HK-2 (cell line): ENCODE data around the gene HMCN1.
A peak's percentile ranks its signal among the peaks of the same experiment; 100 is the strongest.

Experiments
- DNase-seq: peaks from one replicate; pipeline ENCODE4 v3.0.0-alpha.2; 2018; ENCODE audit not compliant: unreplicated experiment

The HMCN1 gene

GRCh38 chr1:185912504-185912903 lies 178.3 kb downstream of the HMCN1 start:
- no peak for DNase-seq

DNA sequence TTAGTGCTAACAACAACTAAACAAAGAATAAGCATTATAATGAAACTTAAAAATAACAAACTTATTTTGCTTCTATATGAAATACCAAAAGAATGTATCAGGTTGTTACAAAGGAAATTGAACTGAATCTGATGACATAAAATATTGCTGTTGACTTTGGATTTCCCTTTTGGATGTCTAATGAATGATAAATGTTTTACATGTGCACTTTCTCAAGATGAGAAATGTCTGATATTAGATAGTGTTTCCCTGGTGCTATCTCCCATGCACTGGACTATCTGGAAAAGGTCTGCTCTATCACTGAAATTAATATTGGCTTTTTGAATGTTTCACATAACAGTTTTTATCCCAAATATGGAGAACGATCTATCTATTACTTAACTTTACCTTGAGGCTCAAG lies 179.9 kb downstream of the HMCN1 start:
- DNase-seq = no peak

- no peak for DNase-seq
Observed at GRCh38 chr1:185916861-185917260, 182.7 kb downstream of the HMCN1 start.

DNA sequence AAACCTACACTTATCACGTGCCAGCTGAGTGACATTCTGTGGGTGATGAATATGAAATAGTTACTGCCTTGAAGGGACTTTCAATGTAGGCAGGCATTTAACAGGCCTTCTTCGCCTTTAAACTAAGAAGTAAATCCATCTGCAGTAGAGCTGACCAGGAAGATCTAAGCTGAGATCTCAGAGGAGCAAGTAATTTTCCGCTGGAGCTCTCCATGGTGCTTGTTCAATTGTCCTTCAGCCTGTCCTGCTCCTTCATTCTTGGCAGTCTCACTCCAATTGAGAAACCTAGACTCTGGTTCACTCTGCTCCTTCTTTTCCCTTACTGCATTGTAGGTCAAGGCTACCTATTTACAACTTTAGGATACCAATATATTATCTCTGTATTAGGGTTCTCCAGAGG lies 183.5 kb downstream of the HMCN1 start:
- DNase-seq = peak; percentile 20

GRCh38 chr1:185920602-185921001 lies 186.4 kb downstream of the HMCN1 start:
- DNase-seq = no peak

GRCh38 chr1:185921636-185922035 lies 187.4 kb downstream of the HMCN1 start:
- DNase-seq = no peak

GRCh38 chr1:185926588-185926987 lies 192.4 kb downstream of the HMCN1 start:
- DNase-seq = no peak

GRCh38 chr1:185929776-185930175 lies 195.6 kb downstream of the HMCN1 start:
- no peak for DNase-seq

GRCh38 chr1:185931438-185931837 lies 197.2 kb downstream of the HMCN1 start:
- no peak for DNase-seq

DNA sequence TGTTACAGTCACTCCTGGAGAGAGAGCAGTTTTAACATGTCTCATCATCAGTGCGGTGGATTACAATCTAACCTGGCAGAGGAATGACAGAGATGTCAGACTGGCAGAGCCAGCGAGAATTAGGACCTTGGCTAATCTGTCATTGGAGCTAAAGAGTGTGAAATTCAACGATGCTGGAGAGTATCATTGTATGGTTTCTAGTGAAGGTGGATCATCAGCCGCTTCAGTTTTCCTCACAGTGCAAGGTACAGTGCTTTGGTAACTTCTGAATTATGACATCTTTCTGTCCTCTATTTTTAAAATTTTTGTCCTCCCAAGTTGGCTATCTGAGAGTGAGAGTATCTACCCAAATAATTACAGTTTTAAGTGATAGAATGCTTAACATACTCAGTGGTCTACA lies 199.4 kb downstream of the HMCN1 start:
- DNase-seq = no peak

DNA sequence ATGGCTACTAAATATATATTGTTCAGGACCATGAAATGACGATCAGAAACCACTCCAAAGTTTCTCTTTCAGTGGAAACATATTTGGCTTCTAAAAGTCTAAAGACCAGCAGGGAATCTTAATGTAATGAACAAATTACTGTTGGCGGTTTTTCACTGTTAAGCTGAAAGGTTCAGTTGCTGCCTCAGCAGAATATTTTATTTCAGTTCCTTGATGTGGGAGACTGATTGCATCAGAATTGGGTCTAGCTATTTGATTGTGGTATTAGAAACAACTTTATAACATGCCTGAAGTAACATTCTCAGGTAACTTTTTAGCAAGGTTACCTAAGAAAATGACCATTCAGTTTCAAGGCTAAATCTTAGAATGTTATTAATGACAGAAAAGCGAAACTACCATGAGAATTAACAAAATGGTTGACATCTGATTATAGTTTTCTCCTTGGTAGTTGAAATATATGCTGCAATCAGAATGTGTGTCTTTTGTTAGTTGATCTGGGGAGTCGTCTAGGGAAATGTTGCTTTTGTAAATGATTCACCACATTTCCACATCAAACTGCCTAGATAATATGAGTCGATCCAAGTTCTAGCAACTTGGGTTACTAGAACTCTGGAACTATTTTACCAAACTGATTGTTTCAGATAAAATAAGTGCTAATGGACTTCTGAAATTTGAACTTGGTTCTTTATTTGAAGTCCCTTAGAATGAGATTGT lies 200.4 kb downstream of the HMCN1 start:
- DNase-seq = no peak

- DNase-seq = no peak
Observed at GRCh38 chr1:185935360-185935759, 201.2 kb downstream of the HMCN1 start.

GRCh38 chr1:185936641-185937040 lies 202.4 kb downstream of the HMCN1 start:
- no peak for DNase-seq

GRCh38 chr1:185938396-185938795 lies 204.2 kb downstream of the HMCN1 start:
- DNase-seq = no peak

DNA sequence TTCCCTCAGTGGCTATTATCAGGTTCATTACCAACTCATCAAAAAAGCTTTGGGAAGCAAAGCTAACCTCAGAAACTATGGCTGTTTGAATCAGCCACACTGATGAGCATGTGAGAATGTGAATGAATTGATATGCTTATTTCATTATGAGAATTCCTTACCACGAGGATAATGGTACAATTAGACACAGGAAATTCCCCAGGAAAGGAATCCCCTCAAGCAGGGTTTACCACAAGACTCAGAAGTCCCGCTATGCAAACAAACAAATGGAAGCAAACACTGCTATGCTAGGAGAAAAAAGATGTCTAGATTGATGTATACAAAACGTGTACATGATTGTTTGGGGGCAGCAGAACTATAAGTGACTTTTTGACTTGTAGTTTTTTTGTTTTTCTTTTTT lies 205.0 kb downstream of the HMCN1 start:
- no peak for DNase-seq

DNA sequence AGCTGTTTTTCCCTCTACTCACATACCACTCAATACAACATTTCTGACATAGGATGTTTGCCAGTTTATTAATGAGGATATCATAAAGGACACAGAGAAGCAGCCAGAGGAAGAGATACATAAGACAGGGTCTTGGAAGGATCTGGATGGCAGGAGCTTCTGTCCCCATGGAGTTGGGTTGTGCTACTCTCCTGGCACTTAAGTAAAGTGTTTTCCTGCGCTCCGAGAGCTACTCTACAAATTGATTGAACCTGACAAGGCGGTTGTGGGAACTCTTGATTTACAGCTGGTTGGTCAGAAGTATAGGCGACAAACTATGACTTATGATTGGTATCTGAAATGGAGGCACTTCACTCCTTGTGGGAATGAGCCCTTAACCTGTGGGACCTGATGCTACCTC lies 208.8 kb downstream of the HMCN1 start:
- no peak for DNase-seq

GRCh38 chr1:185956881-185957280 lies 222.7 kb downstream of the HMCN1 start:
- no peak for DNase-seq

DNA sequence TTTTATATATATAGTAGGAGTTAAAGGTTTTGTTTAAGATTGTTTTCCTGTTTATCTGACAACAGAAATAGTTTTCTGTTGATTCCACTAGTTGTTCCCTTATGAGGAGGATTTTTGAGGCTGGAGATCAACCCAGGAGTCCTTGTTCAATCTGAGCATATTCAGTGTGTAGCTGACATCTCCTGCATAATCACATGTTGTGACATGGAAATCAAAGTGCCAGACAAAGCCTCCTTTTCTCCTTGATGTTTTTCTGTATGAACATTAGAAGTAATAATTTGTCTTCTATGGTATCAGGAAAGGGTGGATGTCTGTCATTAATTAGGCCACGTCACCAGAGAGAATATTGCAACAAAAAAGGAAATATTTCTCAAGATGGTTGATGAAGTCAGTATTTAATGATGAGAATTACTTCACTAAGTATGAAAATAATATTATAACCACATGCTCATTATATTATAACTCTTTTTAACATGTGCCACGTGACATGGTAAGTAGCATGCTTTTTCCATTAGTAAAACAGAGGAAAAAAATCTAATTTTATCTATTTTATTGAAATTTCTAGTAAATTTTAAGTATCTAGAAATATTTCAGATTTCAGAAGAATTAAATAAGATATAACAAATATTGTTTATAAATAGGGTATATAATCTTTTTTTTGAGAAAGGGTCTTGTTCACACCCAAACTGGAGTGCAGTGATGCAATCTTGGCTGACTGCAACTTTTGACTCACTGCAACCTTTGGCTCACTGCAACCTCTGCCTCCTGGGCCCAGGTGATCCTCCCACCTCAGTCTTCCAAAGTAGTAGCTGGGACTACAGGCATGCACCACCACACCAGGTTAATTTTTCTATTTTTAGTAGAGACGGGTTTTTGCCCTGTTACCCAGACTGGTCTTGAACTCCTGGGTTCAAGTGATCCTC lies 223.5 kb downstream of the HMCN1 start:
- no peak for DNase-seq

DNA sequence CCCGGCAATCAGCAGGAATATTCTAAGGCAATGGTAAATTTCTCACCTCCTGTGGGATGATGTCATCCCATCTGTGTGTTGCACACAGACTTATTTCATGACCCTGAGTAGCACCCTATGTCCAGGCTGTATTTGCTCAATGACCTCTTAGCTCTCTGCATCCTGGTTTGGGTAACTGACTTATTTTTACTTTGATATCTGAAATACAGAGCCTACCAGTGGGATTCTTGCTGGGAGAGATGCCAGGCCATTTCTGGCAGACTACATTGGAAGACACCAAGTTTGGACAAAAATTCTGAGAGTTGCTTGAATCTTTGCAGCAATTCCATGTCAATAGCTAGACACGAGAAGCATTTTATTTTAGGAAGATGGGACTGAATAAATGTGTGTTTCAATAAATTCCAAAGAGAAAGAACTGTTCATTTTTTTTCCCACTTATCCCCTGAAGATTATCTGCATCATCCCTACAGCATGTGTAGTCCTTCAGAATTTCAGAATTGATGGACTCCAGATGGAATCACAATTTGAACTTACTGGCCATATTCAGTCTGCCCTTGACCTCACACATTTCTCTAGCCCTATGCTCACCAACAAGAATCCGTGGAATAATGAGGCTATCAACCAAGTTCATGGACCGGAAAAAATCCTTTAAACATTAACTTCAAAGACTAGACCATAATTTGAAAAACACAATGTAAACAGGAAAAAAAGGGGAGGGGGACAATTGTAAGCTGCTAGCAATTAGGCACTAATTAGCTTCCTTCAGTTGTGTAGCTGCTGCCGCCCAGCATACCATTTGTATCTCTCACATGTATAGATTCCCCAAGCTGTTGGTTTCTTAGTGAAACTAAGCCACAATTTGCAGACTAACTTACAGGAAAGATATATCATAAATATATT lies 226.5 kb downstream of the HMCN1 start:
- no peak for DNase-seq

DNA sequence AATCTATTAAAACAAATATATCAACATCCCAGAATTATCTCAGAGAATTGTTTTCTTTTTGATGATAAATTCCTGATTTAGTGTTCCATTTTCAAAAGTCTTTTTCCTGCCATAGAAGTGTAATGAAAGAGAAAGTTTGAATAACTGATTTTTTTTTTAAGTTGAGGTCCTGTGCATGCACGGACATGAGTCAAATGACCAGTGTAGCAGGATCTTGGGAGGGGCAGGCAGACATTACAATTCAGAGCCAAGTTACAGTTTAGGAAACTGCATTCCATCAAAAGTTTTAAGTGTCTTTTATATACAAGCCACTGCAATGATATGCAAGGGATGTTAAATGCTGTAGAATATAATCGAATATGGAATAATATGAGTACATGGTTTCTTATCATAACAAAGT lies 227.5 kb downstream of the HMCN1 start:
- no peak for DNase-seq

DNA sequence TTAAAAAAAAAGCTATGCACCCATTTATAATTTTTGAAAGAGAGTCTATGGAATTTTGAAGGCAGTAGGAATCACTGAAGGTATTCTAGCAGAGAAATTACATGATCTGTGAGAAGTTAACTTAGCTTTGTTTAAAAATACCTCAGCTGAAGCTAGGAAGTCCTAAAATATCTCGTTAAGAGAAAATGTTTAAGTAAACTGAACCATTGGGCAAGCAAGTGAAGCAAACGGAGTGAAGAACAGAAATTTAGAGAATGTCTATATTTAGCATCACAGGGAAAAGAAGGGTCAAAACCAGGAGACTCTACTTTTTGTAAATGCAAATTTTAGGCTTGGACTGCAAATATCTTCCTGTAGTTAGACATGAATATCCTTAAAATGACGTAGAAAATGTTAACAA lies 230.8 kb downstream of the HMCN1 start:
- no peak for DNase-seq

DNA sequence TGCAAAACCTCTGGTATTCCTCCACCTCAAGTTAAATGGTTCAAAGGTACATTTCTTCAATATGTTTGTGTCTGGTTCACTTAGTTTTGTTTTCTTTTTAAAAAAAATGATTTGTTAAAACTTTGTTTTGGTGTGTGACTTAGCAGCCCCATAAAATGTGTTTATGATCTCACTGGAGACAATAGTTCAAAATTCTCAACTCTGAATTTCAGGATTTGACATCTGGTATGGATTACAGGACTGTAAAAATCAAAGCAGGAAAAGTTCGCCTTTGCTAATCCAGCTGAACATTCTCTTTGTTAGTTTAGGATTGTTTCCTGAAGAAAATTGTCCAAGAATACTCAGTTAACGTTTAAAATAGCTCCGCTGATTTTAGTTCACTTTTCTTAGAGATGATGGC lies 231.7 kb downstream of the HMCN1 start:
- no peak for DNase-seq
